GM19193 (cell line): ENCODE data around the gene TAOK3.

Experiments
- POLR2A ChIP-seq: IDR thresholded peaks from 4 replicates; pipeline ENCODE4 v1.6.1; 2011; ENCODE audit not compliant: insufficient read depth, insufficient read length; ENCODE audit errors: extremely low read depth

TAOK3 gene

GRCh38 chr12:118219772-118220171, 152.9 kb downstream of the TAOK3 start:
- TF ChIP-seq POLR2A = no peak

GRCh38 chr12:118219106-118219505, 153.6 kb downstream of the TAOK3 start:
- no peak for TF ChIP-seq POLR2A

GRCh38 chr12:118213452-118213851, 159.3 kb downstream of the TAOK3 start:
- no peak for TF ChIP-seq POLR2A

GRCh38 chr12:118212606-118213005, 160.1 kb downstream of the TAOK3 start:
- no peak for TF ChIP-seq POLR2A

- TF ChIP-seq POLR2A = no peak
These were observed 166.6 kb downstream of the TAOK3 start for GRCh38 chr12:118206107-118206412.

GRCh38 chr12:118193958-118194357, 178.7 kb downstream of the TAOK3 start:
- no peak for TF ChIP-seq POLR2A

- no peak for TF ChIP-seq POLR2A
These were observed 179.2 kb downstream of the TAOK3 start for GRCh38 chr12:118193477-118193876.

GRCh38 chr12:118190266-118190665, 182.4 kb downstream of the TAOK3 start:
- no peak for TF ChIP-seq POLR2A

GRCh38 chr12:118189741-118190191, 182.9 kb downstream of the TAOK3 start:
- no peak for TF ChIP-seq POLR2A

- no peak for TF ChIP-seq POLR2A
These were observed 183.9 kb downstream of the TAOK3 start for GRCh38 chr12:118188690-118189371.

- TF ChIP-seq POLR2A = no peak
These were observed 184.8 kb downstream of the TAOK3 start for GRCh38 chr12:118187751-118188435.

- no peak for TF ChIP-seq POLR2A
These were observed 186.9 kb downstream of the TAOK3 start for GRCh38 chr12:118185602-118186397.

- no peak for TF ChIP-seq POLR2A
These were observed 189.0 kb downstream of the TAOK3 start for GRCh38 chr12:118183711-118184110.

GRCh38 chr12:118183155-118183554, 189.6 kb downstream of the TAOK3 start:
- no peak for TF ChIP-seq POLR2A

- TF ChIP-seq POLR2A = no peak
These were observed 196.8 kb downstream of the TAOK3 start for GRCh38 chr12:118175823-118176447.
